Activated naive CD8-positive, alpha-beta T cell treated with anti-CD3 and anti-CD28 coated beads, Interleukin-2, amount 10 ng/mL, durations not matched to agents 7 days and 5 days (primary cell): ENCODE measurements around the gene XIRP2. TPM values are rescaled to one million over a fixed set of nuclear protein-coding genes. Genes with fewer than 3 reads are reported as not detected.

ENCODE experiments used
- ATAC-seq: fragments of 150-1000 bp; cut with Tn5 transposase; one replicate; pipeline ENCODE4 v1.10.0; 2021; ENCODE audit warnings: low read depth, moderate library complexity
- POLR2A ChIA-PET: fragments of 350-600 bp; sonication (Branson Sonifier 250); formaldehyde crosslinking; loops from one replicate; lab custom pipeline; 2021; ENCODE audit warnings: antibody characterized with exemption; lab: Charles Lee
- DNase-seq: peaks from one replicate; pipeline ENCODE4 v3.0.0; 2021
- H3K27ac Mint-ChIP-seq: one replicate; pipeline ENCODE4 v1.8.0; 2022; ENCODE audit warnings: mild to moderate bottlenecking, mixed read lengths
- H3K27me3 Mint-ChIP-seq: one replicate; pipeline ENCODE4 v1.8.0; 2022; ENCODE audit warnings: mild to moderate bottlenecking, moderate library complexity, mixed read lengths
- H3K36me3 Mint-ChIP-seq: one replicate; pipeline ENCODE4 v1.8.0; 2021; ENCODE audit warnings: mild to moderate bottlenecking, mixed read lengths
- H3K4me1 Mint-ChIP-seq: one replicate; pipeline ENCODE4 v1.8.0; 2021; ENCODE audit warnings: mixed read lengths
- H3K4me3 Mint-ChIP-seq: one replicate; pipeline ENCODE4 v1.8.0; 2022; ENCODE audit warnings: mild to moderate bottlenecking, moderate library complexity, mixed read lengths
- H3K9me3 Mint-ChIP-seq: one replicate; pipeline ENCODE4 v1.8.0; 2021; ENCODE audit warnings: mixed read lengths
- total RNA-seq, 2 experiments: library from RNA; stranded (reverse); gene quantifications; one replicate each; pipeline ENCODE4 v1.2.3, GENCODE V29; 2021

The XIRP2 gene
- total RNA-seq, 2 experiments from 2014 or later = not detected

GRCh38 chr2:166959556-166959955 lies 71.3 kb downstream of the XIRP2 start:
- H3K27me3 Mint-ChIP-seq = peaks cover 3% of the 10 kb centered on the region
- no peak overlapping the region for H3K4me3 Mint-ChIP-seq
- H3K4me1 Mint-ChIP-seq = peaks cover 5% of the 10 kb centered on the region
- H3K36me3 Mint-ChIP-seq = no peaks in the 10 kb centered on the region
- H3K9me3 Mint-ChIP-seq = peaks cover 1% of the 10 kb centered on the region
- DNase-seq (no peak), ATAC-seq (no peak)
- H3K27ac Mint-ChIP-seq = no peak overlapping the region
- POLR2A ChIA-PET = no interaction called here

GRCh38 chr2:166960702-166961270 lies 72.5 kb downstream of the XIRP2 start:
- DNase-seq (no peak), ATAC-seq (no peak)
- Mint-ChIP-seq H3K4me3 (no peak overlapping the region), H3K27me3 (peaks cover 3% of the 10 kb centered on the region), H3K4me1 (peaks cover 5% of the 10 kb centered on the region), H3K36me3 (no peaks in the 10 kb centered on the region), H3K9me3 (no peaks in the 10 kb centered on the region), H3K27ac (no peak overlapping the region)
- POLR2A ChIA-PET = no interaction called here

- Mint-ChIP-seq H3K36me3 (no peaks in the 10 kb centered on the region), H3K4me3 (no peak overlapping the region), H3K4me1 (peaks cover 5% of the 10 kb centered on the region), H3K27me3 (peaks cover 3% of the 10 kb centered on the region), H3K9me3 (no peaks in the 10 kb centered on the region), H3K27ac (no peak overlapping the region)
- POLR2A ChIA-PET = no interaction called here
- ATAC-seq (no peak), DNase-seq (no peak)
Measured at GRCh38 chr2:166961933-166962332, 73.7 kb downstream of the XIRP2 start.

GRCh38 chr2:166969486-166969885 lies 81.2 kb downstream of the XIRP2 start:
- POLR2A ChIA-PET = no interaction called here
- no peaks in the 10 kb centered on the region for H3K4me1 Mint-ChIP-seq
- no peak for ATAC-seq

GRCh38 chr2:166972002-166972401 lies 83.7 kb downstream of the XIRP2 start:
- Mint-ChIP-seq H3K9me3 (peaks cover 1% of the 10 kb centered on the region), H3K4me3 (no peak overlapping the region), H3K36me3 (no peaks in the 10 kb centered on the region), H3K4me1 (no peaks in the 10 kb centered on the region), H3K27me3 (peaks cover 2% of the 10 kb centered on the region), H3K27ac (no peak overlapping the region)
- POLR2A ChIA-PET = no interaction called here
- ATAC-seq (no peak), DNase-seq (no peak)

More at GRCh38 chr2:166969486-166969885, 81.2 kb downstream of the XIRP2 start:
- DNase-seq = no peak
- Mint-ChIP-seq H3K27ac (no peak overlapping the region), H3K4me3 (no peak overlapping the region), H3K9me3 (peaks cover 1% of the 10 kb centered on the region), H3K27me3 (peaks cover 2% of the 10 kb centered on the region), H3K36me3 (no peaks in the 10 kb centered on the region)

- Mint-ChIP-seq H3K36me3 (no peaks in the 10 kb centered on the region), H3K4me1 (no peaks in the 10 kb centered on the region), H3K4me3 (no peak overlapping the region), H3K27ac (no peak overlapping the region), H3K9me3 (peaks cover 1% of the 10 kb centered on the region), H3K27me3 (peaks cover 2% of the 10 kb centered on the region)
- ATAC-seq (no peak), DNase-seq (no peak)
- POLR2A ChIA-PET = no interaction called here
Measured at GRCh38 chr2:166972418-166972817, 84.1 kb downstream of the XIRP2 start.

- POLR2A ChIA-PET = no interaction called here
- Mint-ChIP-seq H3K27ac (no peak overlapping the region), H3K27me3 (no peaks in the 10 kb centered on the region), H3K36me3 (no peaks in the 10 kb centered on the region), H3K9me3 (no peaks in the 10 kb centered on the region), H3K4me3 (no peak overlapping the region), H3K4me1 (no peaks in the 10 kb centered on the region)
- ATAC-seq (no peak), DNase-seq (no peak)
Measured at GRCh38 chr2:166984188-166984587, 95.9 kb downstream of the XIRP2 start.

- POLR2A ChIA-PET = no interaction called here
- H3K4me3 Mint-ChIP-seq = no peak overlapping the region
- ATAC-seq (no peak), DNase-seq (no peak)
- H3K36me3 Mint-ChIP-seq = no peaks in the 10 kb centered on the region
- H3K27me3 Mint-ChIP-seq = no peaks in the 10 kb centered on the region
- no peaks in the 10 kb centered on the region for H3K9me3 Mint-ChIP-seq
- H3K27ac Mint-ChIP-seq = no peak overlapping the region
- no peaks in the 10 kb centered on the region for H3K4me1 Mint-ChIP-seq
Measured at GRCh38 chr2:166984797-166985196, 96.5 kb downstream of the XIRP2 start.

GRCh38 chr2:166994588-166995336 lies 106.5 kb downstream of the XIRP2 start:
- ATAC-seq (no peak), DNase-seq (no peak)
- H3K4me3 Mint-ChIP-seq = no peak overlapping the region
- H3K4me1 Mint-ChIP-seq = no peaks in the 10 kb centered on the region
- H3K9me3 Mint-ChIP-seq = no peaks in the 10 kb centered on the region
- no peaks in the 10 kb centered on the region for H3K27me3 Mint-ChIP-seq
- no peak overlapping the region for H3K27ac Mint-ChIP-seq
- POLR2A ChIA-PET = no interaction called here
- no peaks in the 10 kb centered on the region for H3K36me3 Mint-ChIP-seq

GRCh38 chr2:166996465-166996864 lies 108.2 kb downstream of the XIRP2 start:
- H3K4me1 Mint-ChIP-seq = no peaks in the 10 kb centered on the region
- DNase-seq (no peak), ATAC-seq (no peak)
- no peak overlapping the region for H3K4me3 Mint-ChIP-seq
- POLR2A ChIA-PET = no interaction called here
- H3K36me3 Mint-ChIP-seq = no peaks in the 10 kb centered on the region
- no peak overlapping the region for H3K27ac Mint-ChIP-seq
- H3K27me3 Mint-ChIP-seq = no peaks in the 10 kb centered on the region
- no peaks in the 10 kb centered on the region for H3K9me3 Mint-ChIP-seq

- Mint-ChIP-seq H3K27me3 (no peaks in the 10 kb centered on the region), H3K4me1 (no peaks in the 10 kb centered on the region), H3K27ac (no peak overlapping the region), H3K4me3 (no peak overlapping the region), H3K9me3 (no peaks in the 10 kb centered on the region), H3K36me3 (no peaks in the 10 kb centered on the region)
- POLR2A ChIA-PET = no interaction called here
- DNase-seq (no peak), ATAC-seq (no peak)
Measured at GRCh38 chr2:167001165-167001564, 112.9 kb downstream of the XIRP2 start.

- no peaks in the 10 kb centered on the region for H3K27me3 Mint-ChIP-seq
- POLR2A ChIA-PET = no interaction called here
- ATAC-seq (no peak), DNase-seq (no peak)
- H3K4me3 Mint-ChIP-seq = no peak overlapping the region
- no peaks in the 10 kb centered on the region for H3K4me1 Mint-ChIP-seq
- H3K9me3 Mint-ChIP-seq = no peaks in the 10 kb centered on the region
- no peak overlapping the region for H3K27ac Mint-ChIP-seq
- H3K36me3 Mint-ChIP-seq = no peaks in the 10 kb centered on the region
Measured at GRCh38 chr2:167005096-167005495, 116.8 kb downstream of the XIRP2 start.

GRCh38 chr2:167013227-167013626 lies 124.9 kb downstream of the XIRP2 start:
- ATAC-seq (no peak), DNase-seq (no peak)
- Mint-ChIP-seq H3K4me1 (no peaks in the 10 kb centered on the region), H3K27ac (no peak overlapping the region), H3K4me3 (no peak overlapping the region), H3K27me3 (no peaks in the 10 kb centered on the region), H3K9me3 (no peaks in the 10 kb centered on the region), H3K36me3 (no peaks in the 10 kb centered on the region)
- POLR2A ChIA-PET = no interaction called here

GRCh38 chr2:167015806-167016205 lies 127.5 kb downstream of the XIRP2 start:
- no peak overlapping the region for H3K27ac Mint-ChIP-seq
- ATAC-seq (no peak), DNase-seq (no peak)
- no peaks in the 10 kb centered on the region for H3K4me1 Mint-ChIP-seq
- H3K9me3 Mint-ChIP-seq = no peaks in the 10 kb centered on the region
- H3K36me3 Mint-ChIP-seq = no peaks in the 10 kb centered on the region
- POLR2A ChIA-PET = no interaction called here
- no peak overlapping the region for H3K4me3 Mint-ChIP-seq
- no peaks in the 10 kb centered on the region for H3K27me3 Mint-ChIP-seq
